COLO668 (cell line): ENCODE measurements around the gene GID8.
"Not testable (repeated sequence)": the region's sequence is repeated elsewhere in the genome, so short reads cannot be mapped to it uniquely, and the experiment has no call there.

ENCODE experiments used
- DNase-seq: peaks from one replicate; lab custom pipeline; 2025; ENCODE audit not compliant: unreplicated experiment; lab: John Stamatoyannopoulos, UW

Gene GID8

GRCh38 chr20:62956387-62957135, 18.6 kb downstream of the GID8 start:
- DNase-seq: no peak

GRCh38 chr20:62957136-62958117, 19.5 kb downstream of the GID8 start:
- no peak for DNase-seq

GRCh38 chr20:62958388-62959100, 20.6 kb downstream of the GID8 start:
- no peak for DNase-seq

- DNase-seq: no peak
These were observed 21.4 kb downstream of the GID8 start for GRCh38 chr20:62959101-62959971.

- DNase-seq: no peak
These were observed 22.1 kb downstream of the GID8 start for GRCh38 chr20:62959998-62960436.

- not testable (repeated sequence) for DNase-seq
These were observed 22.7 kb downstream of the GID8 start for GRCh38 chr20:62960446-62961309.

- no peak for DNase-seq
These were observed 23.4 kb downstream of the GID8 start for GRCh38 chr20:62961310-62961783.

GRCh38 chr20:62961799-62962198, 23.9 kb downstream of the GID8 start:
- DNase-seq: no peak

GRCh38 chr20:62962221-62962879, 24.4 kb downstream of the GID8 start:
- DNase-seq: no peak

- no peak for DNase-seq
These were observed 25.1 kb downstream of the GID8 start for GRCh38 chr20:62962891-62963613.

GRCh38 chr20:62963614-62964397, 25.9 kb downstream of the GID8 start:
- no peak for DNase-seq

GRCh38 chr20:62964700-62965099, 26.8 kb downstream of the GID8 start:
- DNase-seq: no peak

GRCh38 chr20:62965363-62965771, 27.4 kb downstream of the GID8 start:
- no peak for DNase-seq

- no peak for DNase-seq
These were observed 28.5 kb downstream of the GID8 start for GRCh38 chr20:62966212-62967148.

- no peak for DNase-seq
These were observed 29.2 kb downstream of the GID8 start for GRCh38 chr20:62967149-62967501.

GRCh38 chr20:62967628-62968351, 29.8 kb downstream of the GID8 start:
- DNase-seq: no peak
